ENCODE data around the gene TIGAR.

GRCh38 chr12:4286228-4286627, 34.8 kb upstream of the TIGAR start:
- TF ChIP-seq POLR2A (IDR thresholded peaks at IDR 0.05; ENCODE audit: low read length) = no peak
- no peak for TF ChIP-seq GATA1 (IDR thresholded peaks at IDR 0.05; ENCODE audit: low read depth, low read length)
